GM12873 (cell line): ENCODE data around the gene KDM4C.

Experiments
- TF ChIP-seq, protein P1 (sequence below): IDR thresholded peaks from 2 replicates; pipeline ENCODE4 v1.5.1; 2012; ENCODE audit warnings: low read depth, mild to moderate bottlenecking, moderate library complexity, low read length, control low read depth; ENCODE audit not compliant: insufficient read depth; ENCODE audit errors: missing control alignments

KDM4C gene

DNA sequence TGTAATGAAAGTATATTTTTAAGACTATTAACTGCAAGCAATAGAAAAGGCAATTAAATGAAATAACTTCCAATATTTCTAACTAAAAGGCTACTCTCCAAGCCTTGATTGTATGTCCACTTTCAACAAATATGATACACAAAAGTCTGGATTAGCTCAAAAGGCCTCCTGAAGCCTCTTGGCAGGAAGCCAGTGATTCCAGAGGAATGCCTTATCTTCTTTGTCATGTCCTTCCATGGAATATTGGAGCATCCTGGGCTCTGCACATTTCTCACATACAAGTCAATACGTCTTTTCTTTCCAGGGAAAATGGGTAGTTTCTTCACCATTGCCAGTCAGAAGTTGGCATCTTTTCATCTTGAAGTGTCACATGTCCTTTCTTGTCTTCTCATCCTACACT is 357.8 kb downstream of the KDM4C start:
- TF ChIP-seq, protein P1, sequence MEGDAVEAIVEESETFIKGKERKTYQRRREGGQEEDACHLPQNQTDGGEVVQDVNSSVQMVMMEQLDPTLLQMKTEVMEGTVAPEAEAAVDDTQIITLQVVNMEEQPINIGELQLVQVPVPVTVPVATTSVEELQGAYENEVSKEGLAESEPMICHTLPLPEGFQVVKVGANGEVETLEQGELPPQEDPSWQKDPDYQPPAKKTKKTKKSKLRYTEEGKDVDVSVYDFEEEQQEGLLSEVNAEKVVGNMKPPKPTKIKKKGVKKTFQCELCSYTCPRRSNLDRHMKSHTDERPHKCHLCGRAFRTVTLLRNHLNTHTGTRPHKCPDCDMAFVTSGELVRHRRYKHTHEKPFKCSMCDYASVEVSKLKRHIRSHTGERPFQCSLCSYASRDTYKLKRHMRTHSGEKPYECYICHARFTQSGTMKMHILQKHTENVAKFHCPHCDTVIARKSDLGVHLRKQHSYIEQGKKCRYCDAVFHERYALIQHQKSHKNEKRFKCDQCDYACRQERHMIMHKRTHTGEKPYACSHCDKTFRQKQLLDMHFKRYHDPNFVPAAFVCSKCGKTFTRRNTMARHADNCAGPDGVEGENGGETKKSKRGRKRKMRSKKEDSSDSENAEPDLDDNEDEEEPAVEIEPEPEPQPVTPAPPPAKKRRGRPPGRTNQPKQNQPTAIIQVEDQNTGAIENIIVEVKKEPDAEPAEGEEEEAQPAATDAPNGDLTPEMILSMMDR: no peak

DNA sequence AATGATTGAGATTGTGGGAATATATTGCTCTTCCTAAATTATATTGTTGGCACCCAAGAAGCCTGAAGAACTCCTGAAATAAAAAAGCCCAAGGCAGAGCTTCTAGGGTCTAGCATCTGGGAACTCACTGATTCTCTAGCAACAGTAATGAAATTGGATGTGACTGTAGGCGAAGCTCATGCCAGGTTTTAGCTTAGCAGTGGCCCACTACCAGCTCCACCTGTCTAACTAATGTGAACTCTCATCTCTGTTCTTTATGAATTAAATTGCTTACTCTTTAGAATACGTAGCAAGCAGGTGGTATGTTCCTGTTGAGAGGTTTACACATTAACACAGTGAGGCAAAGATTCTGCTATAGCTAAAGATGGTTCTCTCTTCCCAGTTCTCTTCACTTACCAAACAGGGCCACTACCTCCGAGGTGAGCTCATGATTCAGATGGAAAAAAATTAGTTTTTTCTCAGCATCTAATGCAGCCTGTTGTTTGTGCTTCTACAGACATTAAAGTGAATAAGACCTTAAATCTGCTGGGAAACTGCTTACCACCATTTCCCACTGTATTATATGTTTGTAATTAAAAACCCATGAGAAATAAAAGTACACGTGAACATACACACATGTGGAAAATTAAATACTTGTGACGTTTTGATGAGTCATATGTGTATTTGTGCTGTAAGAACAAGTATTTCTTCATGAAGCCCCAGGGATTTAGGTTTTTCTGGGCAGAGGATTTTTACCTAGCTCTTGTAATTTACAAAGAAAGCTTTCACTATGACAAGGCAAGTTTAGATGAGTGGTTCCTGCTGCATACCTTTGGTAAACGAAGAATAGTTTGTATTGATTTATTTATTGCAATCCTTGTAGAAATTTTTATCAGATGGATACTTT is 360.1 kb downstream of the KDM4C start:
- TF ChIP-seq, protein P1: no peak

DNA sequence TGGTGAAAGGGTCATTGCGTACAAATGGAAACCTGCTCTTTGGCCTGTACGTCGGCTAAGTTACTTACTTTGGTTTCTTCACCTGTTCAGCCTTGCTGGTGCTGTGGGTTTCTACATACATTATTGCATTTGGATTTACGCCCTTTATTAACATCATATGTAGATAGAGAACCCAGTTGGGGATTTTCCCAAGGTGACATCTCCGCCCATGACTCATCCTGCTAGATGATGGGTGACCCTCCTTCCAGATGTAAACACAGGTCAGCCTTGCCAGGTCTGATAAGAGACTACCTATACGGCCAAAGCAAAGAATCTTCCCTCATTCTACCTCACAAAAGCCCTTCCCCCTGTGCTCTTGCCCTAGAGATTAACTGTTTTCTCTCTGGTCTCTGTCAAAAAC is 360.9 kb downstream of the KDM4C start:
- TF ChIP-seq, protein P1: no peak

GRCh38 chr9:7119612-7120011 is 361.8 kb downstream of the KDM4C start:
- TF ChIP-seq, protein P1: no peak

- TF ChIP-seq, protein P1: no peak
These were observed 363.3 kb downstream of the KDM4C start for GRCh38 chr9:7121055-7121454.

DNA sequence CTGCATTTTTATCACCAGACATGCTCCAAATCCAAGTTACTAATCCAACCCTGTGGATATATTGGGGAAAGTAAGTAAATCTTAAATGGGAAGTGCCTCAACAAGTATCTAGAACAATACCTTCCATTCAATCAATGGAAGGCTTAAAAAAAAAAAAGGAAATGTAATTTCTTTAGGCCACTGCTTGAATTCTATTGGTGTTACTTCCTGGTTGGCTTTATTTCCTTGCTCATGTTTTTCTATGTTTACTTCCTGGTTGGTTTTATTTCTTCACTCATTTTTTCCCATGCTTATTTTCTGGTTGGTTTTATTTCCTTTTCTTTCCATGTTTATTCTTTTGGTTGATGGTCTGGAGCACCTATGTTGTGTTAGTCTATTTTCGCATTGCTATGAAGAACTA is 363.9 kb downstream of the KDM4C start:
- TF ChIP-seq, protein P1: no peak

- TF ChIP-seq, protein P1: no peak
These were observed 366.0 kb downstream of the KDM4C start for GRCh38 chr9:7123743-7124142.
